GM18867 (cell line): ENCODE measurements around the gene PHF13.
"Not testable (repeated sequence)": the region's sequence is repeated elsewhere in the genome, so short reads cannot be mapped to it uniquely, and the experiment has no call there.

ENCODE experiments used
- ATAC-seq: cut with Tn5 transposase; IDR thresholded peaks from one replicate; pipeline ENCODE4 v1.9.1; 2021; ENCODE audit warnings: mild to moderate bottlenecking, moderate library complexity; ENCODE audit not compliant: unreplicated experiment

PHF13 gene

DNA sequence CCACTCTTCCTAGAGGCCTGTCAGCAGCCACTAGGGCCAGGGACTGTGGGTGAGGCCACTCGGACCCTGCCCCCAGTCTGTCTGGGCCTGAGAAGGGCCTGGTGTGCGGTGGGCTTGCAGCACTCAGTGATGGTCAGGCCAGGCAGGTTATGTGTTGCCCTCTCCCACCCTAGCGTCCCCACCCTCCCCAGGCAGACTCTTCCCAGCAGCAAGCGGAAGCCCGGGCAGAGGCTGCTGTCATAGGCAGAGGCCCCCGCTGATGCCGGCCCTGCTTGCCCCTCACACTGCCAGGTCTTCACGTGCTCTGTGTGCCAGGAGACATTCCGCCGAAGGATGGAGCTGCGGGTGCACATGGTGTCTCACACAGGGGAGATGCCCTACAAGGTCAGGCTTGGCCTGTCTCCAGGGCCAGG is 27.1 kb upstream of the PHF13 start:
- ATAC-seq, result no peak

DNA sequence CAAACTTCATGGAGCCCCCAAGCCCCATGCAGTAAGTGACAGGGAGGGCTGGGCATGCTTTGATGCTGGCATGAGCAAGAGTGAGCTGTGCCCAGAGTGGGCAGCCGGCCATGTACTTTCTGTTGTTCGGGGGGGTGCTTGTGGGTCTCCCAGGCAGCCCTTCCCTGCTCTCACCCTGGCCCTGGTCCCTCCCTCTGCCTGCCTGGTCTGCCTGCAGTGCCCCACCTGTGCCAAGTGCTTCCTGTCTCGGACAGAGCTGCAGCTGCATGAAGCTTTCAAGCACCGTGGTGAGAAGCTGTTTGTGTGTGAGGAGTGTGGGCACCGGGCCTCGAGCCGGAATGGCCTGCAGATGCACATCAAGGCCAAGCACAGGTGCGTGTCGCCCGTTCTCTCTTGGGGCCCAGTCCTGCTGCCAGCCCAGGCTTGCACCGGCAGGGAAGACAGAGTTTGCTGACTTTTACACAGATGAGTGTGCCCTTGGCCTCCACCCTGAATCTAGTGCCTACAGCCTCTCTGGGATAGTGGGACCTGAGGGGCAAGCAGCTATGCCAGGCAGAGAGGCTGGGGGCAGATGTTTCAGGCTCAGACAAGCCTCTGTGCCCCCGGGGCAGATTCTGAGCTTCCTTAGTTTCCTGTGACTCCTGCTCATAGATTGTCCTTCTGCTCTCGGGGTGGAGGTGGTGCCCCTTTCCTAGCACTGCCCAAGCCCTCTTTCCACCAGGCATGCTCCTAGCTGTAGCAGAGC is 26.1 kb upstream of the PHF13 start:
- no peak for ATAC-seq

DNA sequence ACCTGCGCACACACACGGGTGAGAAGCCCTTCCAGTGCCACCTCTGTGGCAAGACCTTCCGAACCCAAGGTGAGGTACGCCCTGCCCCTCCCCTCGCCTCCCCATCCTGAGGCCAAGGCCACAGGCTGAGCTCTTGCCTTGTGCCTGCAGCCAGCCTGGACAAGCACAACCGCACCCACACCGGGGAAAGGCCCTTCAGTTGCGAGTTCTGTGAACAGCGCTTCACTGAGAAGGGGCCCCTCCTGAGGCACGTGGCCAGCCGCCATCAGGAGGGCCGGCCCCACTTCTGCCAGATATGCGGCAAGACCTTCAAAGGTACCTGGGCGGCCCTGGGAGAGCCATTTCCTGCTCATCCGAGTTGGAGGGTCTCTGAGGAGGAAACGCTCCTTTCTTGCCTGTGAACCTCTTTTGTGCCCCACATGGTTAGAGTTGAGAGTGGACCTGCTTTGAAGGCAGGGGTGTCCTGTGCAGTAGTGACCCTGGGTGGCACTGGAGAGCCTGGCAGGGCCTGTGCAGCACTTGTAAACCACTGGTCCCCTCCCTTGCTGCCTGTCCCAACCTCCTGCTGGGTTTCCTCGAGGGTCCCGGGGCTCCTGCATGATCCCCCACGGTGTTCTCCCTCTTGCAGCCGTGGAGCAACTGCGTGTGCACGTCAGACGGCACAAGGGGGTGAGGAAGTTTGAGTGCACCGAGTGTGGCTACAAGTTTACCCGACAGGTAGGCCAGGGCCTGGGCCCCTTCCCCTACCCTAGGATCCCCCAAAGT is 25.2 kb upstream of the PHF13 start:
- no peak for ATAC-seq

DNA sequence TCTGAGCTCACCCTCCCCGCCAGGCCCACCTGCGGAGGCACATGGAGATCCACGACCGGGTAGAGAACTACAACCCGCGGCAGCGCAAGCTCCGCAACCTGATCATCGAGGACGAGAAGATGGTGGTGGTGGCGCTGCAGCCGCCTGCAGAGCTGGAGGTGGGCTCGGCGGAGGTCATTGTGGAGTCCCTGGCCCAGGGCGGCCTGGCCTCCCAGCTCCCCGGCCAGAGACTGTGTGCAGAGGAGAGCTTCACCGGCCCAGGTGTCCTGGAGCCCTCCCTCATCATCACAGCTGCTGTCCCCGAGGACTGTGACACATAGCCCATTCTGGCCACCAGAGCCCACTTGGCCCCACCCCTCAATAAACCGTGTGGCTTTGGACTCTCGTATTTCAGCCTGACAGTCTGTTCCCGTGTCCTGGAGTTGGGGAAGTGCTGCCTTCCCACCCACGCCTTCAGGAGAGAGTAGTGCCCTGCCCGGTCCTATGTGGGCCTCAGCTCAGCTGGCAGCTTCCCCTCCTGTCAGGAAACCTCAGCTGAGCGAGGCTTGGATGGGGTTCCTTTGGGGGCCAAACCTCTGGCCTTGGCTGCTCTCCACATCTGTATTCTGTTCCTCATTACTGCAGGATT is 24.5 kb upstream of the PHF13 start:
- no peak for ATAC-seq

DNA sequence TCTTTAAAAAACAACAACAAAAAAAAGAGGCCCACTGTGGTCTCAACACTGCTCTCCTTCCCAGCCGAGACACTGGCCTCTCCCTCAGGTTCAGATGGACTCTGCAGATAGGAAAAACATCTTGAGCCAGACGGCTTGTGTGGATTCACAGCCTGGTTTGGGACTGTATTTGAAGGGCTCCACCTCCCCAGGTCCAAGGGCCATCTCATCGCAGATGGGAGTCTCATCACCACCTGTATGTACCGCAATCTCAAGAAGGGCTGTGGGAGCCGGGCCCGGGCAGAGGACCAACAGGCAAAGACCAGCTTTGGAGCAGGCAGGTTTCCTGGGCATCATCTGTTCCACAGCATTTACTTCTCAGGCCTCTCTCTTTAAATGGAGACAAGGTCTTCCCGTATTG is 23.5 kb upstream of the PHF13 start:
- no peak for ATAC-seq

DNA sequence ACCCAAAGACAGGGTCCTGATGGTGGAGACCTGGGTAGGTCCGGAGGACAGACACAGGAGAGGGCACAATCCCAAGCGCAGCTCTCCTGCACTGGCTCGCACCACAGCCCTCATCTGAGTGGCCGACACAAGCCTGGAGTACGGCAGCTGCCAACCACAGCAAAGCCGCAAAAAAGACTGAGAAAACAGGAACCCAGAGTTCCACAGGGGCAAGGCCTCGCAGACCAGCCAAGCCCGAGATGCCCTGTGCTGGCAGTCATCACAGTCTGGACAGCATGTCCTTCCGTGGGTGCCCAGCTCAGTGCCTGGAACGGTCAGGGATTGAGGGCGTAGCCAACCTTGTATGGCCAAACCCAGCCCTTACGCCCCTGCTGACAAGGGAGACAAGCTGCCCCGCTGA is 22.3 kb upstream of the PHF13 start:
- no peak for ATAC-seq

DNA sequence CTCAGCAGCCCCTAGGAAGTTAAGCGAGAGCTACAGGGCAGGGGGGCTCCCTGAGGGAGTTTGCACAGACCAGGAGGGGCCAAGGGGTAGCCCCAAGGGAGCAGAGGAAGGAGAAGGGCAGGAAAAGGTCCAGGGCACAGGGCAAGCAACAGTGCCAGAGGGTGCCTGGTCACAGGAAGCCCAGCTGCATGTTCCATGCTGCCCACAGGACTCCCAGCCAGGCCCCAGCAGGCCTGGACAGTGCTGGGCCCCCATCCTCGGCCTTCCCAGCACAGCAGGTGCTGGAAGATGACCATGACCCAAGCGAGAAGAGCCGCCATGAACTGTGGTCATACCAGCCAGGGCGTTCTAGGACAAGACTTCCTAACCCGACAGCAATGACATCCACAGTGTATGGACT is 21.9 kb upstream of the PHF13 start:
- no peak for ATAC-seq

DNA sequence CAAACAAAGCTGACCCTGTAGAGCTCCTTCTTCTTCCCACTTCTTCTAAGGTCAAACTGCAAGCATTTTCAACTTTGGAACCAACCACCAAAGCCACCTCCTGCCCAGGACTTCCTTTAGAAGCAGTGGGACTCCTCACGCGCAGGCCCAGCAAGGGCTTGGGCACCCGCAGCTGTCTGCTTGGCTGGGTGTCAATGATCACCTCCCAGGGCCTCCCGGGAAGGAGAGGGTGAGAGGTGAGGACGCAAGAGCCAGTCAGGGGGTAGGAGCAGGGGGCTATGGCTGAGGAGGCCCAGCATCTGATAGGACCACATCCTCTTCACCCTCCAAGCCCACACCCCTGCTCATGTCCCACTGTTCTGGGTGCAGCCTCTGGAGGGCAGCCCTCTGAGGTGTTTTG is 21.1 kb upstream of the PHF13 start:
- ATAC-seq, result no peak

DNA sequence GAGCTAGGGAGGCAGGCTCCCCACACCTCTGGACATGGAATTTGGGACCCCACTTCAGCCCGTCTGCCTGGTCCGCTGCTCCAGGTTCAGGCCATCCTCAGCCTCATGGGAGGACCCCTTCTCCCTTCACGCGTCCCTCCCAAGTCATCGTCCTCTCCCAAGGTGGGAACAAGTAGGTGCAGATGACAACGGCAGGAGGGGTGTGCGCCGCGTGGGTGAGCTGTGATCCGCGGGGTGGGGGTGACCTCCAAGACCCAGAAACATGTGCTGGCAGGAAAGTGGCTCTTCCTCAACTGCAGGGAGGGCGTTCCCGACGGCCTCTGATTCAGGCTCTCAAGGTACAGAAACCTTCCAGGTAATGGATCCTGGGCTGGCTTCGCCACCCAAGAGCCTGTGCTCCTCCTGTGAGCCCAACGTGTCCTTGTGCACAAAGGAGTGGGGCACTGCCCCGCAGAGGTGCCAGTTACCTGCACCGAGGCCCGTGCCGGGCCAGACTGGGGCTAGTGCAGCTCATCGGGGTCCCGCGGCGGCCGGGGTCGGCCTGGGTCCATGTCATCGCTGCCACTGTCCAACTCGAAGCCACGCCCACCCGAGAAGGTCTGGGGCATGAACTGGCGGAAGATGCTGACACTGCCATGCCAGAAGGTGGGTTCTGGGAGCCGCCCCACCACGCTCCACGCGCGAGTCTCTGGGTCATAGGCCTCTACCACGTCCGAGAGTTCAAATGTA is 20.5 kb upstream of the PHF13 start:
- no peak for ATAC-seq

DNA sequence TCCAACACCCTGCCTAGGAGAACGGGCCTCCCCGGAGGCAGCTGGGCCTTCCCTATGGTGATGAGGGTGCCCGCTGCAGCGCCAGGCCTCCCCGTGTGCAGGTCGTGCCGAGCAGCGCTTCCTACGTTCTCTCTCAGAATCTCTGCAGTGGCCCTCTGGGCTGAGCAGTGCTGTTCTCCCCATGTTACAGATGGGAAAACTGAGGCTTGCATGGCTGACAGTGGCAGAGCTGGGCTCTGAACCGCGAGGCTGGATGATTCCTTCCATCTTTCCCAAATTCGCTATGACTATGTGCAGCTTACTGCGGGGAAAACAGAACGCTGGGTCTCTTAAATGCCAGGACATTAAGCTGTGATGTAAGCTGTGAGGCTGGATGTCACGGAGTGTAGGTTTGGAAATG is 19.7 kb upstream of the PHF13 start:
- no peak for ATAC-seq

DNA sequence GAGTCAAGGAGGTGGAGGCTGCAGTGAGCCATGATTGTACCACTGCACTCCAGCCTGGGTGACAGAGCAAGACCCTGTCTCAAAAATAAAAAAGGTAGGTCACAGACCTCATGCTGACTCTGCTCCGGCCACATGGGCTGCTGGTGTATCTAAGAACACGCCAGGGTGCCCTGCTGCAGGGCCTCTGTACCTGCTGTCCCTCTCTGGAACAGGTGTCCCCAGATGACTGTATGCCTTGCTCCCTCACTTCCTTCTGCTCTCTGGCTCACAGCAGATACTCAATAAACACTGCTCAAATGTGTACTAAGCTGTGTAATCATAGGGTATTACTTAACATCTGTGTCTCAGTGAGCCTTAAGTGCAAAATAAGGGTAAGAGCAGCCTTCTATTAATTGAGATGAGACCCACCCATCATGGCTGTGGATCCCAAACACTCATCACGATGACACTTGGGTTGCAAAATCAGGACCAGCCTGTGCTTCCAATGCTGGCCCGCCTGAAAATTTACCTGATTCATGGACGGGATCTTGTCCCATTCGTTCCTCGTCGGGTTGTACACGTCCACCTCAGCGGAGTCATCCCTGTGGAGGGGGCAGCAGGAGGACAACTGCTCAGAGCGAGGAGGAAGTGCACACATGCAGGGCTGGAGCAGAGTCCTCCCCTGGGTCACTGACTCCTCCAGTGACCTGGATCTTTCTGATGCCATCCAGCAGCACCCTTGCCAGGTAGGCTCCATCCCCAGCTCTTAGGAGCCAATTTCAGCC is 18.4 kb upstream of the PHF13 start:
- ATAC-seq, result no peak

DNA sequence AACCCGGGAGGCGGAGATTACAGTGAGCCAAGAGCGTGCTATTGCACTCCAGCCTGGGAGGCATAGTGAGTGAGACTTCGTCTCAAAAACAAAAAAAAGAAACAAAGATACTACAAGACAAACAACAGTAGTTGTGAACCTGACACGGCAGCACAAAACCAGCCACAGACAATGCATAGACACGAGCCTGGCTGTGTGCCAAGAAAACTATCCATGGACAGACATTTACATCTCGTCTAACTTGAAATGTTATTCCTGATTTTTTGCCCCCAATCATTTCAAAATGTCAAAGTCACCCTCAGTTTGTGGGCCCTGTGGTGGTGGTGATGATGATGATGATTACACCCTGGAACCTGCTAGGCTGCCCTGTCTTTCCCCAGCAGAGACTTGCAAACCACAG is 17.2 kb upstream of the PHF13 start:
- ATAC-seq, result no peak

DNA sequence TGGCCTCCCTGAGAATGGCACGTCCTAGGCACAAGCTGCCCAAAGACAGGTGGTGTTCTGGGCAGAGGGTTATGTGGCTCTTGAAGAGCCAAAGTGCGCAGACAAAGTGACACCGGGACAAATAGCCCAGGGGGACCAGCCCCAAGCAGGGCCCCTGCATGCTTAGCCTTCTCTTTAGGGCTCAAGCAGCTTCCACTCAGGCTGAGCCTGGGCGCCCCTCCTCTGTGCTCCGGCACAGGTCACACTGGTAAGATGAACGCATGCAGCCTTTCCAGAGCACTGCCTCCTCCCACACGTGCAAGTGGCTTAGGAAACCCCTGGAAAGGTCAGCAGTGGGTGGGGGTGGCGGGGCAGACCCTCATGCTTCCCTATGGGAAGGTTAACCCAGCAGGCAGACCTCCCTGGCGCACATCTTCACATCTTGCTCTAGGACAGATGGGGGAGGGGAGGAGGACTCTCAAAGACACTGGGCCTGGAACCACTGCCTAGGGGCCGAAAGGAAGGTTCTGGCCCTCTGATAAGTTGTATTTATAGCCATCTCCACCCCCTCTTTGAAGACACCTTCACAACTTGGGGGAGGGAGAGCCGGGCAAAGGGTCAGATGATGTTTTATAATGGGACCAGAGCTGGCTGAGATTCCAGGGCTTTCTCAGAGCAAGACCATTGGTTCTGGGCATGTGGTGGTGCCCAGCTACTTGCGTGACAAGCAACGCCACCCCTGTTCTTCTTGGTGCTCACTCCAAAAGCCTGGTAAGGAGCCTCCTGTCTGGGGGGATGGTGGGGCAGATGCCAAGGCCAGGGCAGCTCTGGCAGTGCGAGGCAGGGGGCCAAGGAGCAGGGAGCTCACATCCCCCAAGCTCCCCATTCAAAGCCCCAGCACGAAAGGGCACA is 16.4 kb upstream of the PHF13 start:
- no peak for ATAC-seq

DNA sequence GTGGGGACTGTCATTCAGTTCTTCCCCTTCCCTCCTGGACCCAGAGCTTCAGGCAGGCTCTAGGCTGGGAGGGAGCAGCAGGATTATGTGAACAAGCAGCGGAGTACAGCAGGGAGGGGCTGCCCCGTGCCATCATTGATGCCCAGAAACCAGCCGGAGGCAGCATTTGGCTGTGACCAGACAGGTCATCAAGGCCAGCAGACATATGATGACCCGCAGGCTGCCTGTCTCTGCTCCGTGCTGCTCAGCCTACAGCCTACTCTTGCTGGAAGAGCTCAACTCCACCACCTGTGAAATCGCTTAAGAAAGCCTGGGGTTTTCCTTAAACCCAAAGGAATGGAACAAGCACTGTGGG is 15.8 kb upstream of the PHF13 start:
- no peak for ATAC-seq

DNA sequence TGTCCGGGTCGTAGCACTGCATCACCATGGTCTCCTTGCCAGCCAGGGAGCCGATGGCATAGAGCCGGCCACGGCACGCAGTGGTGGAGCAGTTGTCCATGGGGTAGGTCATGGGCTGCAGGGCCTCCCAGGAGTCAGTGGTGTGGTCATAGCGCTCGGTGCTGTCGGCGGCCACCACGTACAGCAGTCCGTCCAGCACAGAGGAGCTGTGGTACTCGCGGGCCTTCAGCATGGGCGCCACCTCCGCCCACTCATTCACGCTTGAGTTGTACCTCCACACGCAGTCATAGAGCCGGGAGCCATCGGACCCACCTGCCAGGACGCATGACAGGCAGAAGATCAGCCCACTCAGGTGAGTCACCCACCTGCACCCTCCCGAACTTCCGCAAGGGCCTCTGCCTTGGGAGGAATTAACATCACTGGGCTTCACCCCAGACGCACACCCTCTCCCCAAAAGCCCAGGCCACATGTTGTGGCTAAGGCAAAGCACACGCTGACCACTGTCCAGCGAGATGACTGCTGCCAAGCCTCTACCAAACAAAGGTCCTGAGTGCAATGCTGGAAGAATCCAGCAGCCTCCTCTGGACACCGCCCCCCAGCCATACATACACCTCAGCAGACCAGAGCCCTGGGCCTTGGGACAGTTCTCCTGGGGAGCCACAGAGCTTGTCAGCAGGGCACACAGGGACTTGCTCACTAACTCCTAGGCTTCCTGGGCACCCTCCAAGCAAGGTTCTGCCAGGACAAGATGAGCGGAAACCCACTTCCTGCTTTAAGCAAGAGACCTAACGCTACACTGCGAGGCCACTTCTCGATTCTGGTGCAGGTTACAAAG is 14.2 kb upstream of the PHF13 start:
- no peak for ATAC-seq

DNA sequence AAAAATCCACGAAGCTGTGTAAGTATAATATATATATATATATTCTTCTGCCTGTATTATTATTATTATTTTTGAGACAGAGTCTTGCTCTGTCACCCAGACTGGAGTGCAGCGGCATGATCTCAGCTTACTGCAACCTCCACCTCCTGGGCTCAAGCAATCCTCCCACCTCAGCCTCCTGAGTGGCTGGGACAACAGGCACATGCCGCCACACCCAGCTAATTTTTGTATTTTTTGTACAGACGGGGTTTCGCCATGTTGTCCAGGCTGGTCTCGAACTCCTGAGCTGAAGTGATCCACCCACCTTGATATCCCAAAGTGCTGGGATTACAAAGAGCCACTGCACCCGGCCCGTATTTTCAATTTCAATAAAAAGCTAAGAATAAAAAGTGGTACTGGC is 13.5 kb upstream of the PHF13 start:
- ATAC-seq, result not testable (repeated sequence)

DNA sequence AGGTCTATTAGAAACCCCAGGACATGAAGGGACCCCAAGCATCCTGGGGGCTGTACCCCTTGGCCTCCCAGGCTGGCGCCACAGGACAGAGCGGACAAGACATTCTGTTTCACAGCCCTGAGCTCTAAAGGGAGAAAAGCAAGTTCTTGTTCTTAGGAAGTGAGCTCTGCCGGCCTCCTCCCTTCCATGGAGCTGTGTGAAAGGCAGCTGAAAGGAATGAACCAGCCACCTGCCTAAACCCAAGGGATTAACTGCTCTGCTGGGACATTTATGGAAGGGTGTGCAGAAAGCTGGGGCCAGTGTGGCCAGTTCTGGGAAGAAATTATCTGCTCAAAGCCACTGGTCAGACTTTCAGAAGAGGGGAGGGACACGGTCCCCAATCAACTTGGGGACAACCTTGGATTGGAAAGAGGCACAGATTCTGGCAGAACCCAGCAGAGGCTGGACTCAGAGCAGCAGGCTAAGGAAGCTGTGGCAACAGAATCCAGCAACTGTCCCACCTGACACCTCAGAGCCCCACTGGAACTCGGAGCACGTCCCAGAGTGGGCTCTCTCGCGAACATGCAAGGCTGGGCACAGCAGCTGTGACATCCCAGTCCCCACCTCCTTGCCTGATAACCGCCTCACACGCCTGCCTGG is 13.0 kb upstream of the PHF13 start:
- ATAC-seq, result no peak
